ENCODE data around the gene COL11A1. TPM values are rescaled to one million over a fixed set of nuclear protein-coding genes. Genes with fewer than 3 reads are reported as not detected.

The COL11A1 gene
- total and polyA plus RNA-seq, 2 experiments from 2014 or later: 12.3 to 12.5 TPM

DNA sequence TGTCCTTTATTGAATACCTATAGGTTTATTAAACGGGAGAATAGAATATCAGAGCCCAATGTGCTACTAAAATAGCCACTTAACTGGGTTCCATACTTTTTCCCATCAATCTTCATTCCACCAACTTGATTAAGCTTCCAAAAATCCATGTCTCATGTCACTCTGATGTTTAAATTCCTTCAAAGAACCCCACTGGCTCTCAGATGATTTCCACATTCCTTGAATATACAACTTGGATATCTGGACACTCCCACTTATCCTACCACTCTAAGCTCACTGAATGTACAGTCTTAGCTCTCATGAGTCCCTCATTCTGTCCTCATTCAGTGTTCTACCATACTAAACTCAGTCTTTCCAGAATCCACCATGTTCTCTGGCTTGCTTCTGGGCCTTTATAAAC, 21.1 kb downstream of the COL11A1 start (continued):
- TF ChIP-seq, protein P1, sequence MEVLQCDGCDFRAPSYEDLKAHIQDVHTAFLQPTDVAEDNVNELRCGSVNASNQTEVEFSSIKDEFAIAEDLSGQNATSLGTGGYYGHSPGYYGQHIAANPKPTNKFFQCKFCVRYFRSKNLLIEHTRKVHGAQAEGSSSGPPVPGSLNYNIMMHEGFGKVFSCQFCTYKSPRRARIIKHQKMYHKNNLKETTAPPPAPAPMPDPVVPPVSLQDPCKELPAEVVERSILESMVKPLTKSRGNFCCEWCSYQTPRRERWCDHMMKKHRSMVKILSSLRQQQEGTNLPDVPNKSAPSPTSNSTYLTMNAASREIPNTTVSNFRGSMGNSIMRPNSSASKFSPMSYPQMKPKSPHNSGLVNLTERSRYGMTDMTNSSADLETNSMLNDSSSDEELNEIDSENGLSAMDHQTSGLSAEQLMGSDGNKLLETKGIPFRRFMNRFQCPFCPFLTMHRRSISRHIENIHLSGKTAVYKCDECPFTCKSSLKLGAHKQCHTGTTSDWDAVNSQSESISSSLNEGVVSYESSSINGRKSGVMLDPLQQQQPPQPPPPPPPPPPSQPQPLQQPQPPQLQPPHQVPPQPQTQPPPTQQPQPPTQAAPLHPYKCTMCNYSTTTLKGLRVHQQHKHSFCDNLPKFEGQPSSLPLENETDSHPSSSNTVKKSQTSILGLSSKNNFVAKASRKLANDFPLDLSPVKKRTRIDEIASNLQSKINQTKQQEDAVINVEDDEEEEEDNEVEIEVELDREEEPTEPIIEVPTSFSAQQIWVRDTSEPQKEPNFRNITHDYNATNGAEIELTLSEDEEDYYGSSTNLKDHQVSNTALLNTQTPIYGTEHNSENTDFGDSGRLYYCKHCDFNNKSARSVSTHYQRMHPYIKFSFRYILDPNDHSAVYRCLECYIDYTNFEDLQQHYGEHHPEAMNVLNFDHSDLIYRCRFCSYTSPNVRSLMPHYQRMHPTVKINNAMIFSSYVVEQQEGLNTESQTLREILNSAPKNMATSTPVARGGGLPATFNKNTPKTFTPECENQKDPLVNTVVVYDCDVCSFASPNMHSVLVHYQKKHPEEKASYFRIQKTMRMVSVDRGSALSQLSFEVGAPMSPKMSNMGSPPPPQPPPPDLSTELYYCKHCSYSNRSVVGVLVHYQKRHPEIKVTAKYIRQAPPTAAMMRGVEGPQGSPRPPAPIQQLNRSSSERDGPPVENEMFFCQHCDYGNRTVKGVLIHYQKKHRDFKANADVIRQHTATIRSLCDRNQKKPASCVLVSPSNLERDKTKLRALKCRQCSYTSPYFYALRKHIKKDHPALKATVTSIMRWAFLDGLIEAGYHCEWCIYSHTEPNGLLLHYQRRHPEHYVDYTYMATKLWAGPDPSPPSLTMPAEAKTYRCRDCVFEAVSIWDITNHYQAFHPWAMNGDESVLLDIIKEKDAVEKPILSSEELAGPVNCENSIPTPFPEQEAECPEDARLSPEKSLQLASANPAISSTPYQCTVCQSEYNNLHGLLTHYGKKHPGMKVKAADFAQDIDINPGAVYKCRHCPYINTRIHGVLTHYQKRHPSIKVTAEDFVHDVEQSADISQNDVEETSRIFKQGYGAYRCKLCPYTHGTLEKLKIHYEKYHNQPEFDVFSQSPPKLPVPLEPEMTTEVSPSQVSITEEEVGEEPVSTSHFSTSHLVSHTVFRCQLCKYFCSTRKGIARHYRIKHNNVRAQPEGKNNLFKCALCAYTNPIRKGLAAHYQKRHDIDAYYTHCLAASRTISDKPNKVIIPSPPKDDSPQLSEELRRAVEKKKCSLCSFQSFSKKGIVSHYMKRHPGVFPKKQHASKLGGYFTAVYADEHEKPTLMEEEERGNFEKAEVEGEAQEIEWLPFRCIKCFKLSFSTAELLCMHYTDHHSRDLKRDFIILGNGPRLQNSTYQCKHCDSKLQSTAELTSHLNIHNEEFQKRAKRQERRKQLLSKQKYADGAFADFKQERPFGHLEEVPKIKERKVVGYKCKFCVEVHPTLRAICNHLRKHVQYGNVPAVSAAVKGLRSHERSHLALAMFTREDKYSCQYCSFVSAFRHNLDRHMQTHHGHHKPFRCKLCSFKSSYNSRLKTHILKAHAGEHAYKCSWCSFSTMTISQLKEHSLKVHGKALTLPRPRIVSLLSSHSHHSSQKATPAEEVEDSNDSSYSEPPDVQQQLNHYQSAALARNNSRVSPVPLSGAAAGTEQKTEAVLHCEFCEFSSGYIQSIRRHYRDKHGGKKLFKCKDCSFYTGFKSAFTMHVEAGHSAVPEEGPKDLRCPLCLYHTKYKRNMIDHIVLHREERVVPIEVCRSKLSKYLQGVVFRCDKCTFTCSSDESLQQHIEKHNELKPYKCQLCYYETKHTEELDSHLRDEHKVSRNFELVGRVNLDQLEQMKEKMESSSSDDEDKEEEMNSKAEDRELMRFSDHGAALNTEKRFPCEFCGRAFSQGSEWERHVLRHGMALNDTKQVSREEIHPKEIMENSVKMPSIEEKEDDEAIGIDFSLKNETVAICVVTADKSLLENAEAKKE (CRISPR knock-in tag; IDR thresholded peaks at IDR 0.05): no peak
- no peak for TF ChIP-seq EZH2 (IDR thresholded peaks at IDR 0.05; ENCODE audit: low read depth, unreplicated experiment)
- TF ChIP-seq, protein P2, sequence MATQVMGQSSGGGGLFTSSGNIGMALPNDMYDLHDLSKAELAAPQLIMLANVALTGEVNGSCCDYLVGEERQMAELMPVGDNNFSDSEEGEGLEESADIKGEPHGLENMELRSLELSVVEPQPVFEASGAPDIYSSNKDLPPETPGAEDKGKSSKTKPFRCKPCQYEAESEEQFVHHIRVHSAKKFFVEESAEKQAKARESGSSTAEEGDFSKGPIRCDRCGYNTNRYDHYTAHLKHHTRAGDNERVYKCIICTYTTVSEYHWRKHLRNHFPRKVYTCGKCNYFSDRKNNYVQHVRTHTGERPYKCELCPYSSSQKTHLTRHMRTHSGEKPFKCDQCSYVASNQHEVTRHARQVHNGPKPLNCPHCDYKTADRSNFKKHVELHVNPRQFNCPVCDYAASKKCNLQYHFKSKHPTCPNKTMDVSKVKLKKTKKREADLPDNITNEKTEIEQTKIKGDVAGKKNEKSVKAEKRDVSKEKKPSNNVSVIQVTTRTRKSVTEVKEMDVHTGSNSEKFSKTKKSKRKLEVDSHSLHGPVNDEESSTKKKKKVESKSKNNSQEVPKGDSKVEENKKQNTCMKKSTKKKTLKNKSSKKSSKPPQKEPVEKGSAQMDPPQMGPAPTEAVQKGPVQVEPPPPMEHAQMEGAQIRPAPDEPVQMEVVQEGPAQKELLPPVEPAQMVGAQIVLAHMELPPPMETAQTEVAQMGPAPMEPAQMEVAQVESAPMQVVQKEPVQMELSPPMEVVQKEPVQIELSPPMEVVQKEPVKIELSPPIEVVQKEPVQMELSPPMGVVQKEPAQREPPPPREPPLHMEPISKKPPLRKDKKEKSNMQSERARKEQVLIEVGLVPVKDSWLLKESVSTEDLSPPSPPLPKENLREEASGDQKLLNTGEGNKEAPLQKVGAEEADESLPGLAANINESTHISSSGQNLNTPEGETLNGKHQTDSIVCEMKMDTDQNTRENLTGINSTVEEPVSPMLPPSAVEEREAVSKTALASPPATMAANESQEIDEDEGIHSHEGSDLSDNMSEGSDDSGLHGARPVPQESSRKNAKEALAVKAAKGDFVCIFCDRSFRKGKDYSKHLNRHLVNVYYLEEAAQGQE (IDR thresholded peaks at IDR 0.05; ENCODE audit: unreplicated experiment): no peak
- TF ChIP-seq POLR2AphosphoS5 (IDR thresholded peaks at IDR 0.05; ENCODE audit: low read depth): no peak
- no peak for TF ChIP-seq JUNB (IDR thresholded peaks at IDR 0.05; ENCODE audit: unreplicated experiment)

DNA sequence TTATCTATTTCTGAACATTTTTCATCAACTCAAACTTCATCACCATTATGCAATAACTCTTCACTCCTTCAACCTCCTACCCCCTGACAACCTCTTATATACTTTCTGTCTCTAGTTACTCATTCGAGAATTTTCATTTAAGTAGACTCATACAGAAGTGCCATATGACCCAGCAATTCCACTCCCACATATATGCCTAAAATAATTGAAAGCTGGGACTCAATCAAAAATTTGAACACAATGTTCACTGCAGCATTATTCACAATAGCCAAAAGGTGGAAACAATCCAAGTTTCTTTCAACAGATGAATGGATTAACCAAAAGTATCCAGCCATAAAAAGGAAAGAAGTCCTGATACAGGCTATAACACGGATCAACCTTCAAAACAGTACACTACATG, 24.1 kb downstream of the COL11A1 start:
- no peak overlapping the region for H2AFZ ChIP-seq
- no peaks in the 10 kb centered on the region for H3F3A ChIP-seq (replicated peaks; ENCODE audit: low read depth)
- no peak for ATAC-seq
- H3K4me2 ChIP-seq: no peak overlapping the region
- no peaks in the 10 kb centered on the region for H3K4me1 ChIP-seq (ENCODE audit: insufficient read depth)
- DNase-seq (ENCODE audit: low spot score): no peak
- no peaks in the 10 kb centered on the region for H3K27me3 ChIP-seq (ENCODE audit: insufficient read depth)
- Mint-ChIP-seq H3K4me1 (no peaks in the 10 kb centered on the region), H3K9me3 (no peaks in the 10 kb centered on the region), H3K36me3 (ENCODE audit: low read depth) (no peaks in the 10 kb centered on the region), H3K27ac (no peak overlapping the region), H3K27me3 (ENCODE audit: insufficient read depth, low read depth, poor library complexity) (no peaks in the 10 kb centered on the region), H3K4me3 (no peak overlapping the region)
- H3K9me2 ChIP-seq (ENCODE audit: insufficient read depth): no peaks in the 10 kb centered on the region
- H3K36me3 ChIP-seq (ENCODE audit: insufficient read depth): no peaks in the 10 kb centered on the region
- H3K79me2 ChIP-seq (replicated peaks; ENCODE audit: insufficient read depth): no peaks in the 10 kb centered on the region
- no peak overlapping the region for H3K4me3 ChIP-seq
- H4K20me1 ChIP-seq (replicated peaks; ENCODE audit: insufficient read depth): no peaks in the 10 kb centered on the region
- H3K27ac ChIP-seq (ENCODE audit: low read depth): no peak overlapping the region
- TF ChIP-seq JUNB (IDR thresholded peaks at IDR 0.05; ENCODE audit: unreplicated experiment): no peak
- TF ChIP-seq EZH2phosphoT487 (IDR thresholded peaks at IDR 0.05; ENCODE audit: unreplicated experiment): no peak
- TF ChIP-seq POLR2AphosphoS5 (IDR thresholded peaks at IDR 0.05; ENCODE audit: low read depth): no peak
- TF ChIP-seq STAT1 (IDR thresholded peaks at IDR 0.05; ENCODE audit: unreplicated experiment): no peak

Measured in GM23338 (cell line).